Parathyroid adenoma (tissue), 2 donors: ENCODE measurements around the gene TAF11L10.
"Not testable (repeated sequence)": the region's sequence is repeated elsewhere in the genome, so short reads cannot be mapped to it uniquely, and the experiment has no call there.

Experiments used
- H2AFZ ChIP-seq: fragments of 300-600 bp; sonication (generic); one replicate; pipeline ENCODE4 v1.7.0; 2017; ENCODE audit warnings: antibody characterized with exemption, mild to moderate bottlenecking
- H3K27ac ChIP-seq: fragments of 300-600 bp; sonication (generic); one replicate; pipeline ENCODE4 v1.7.0; 2017
- H3K27me3 ChIP-seq: fragments of 300-600 bp; sonication (generic); one replicate; pipeline ENCODE4 v1.7.0; 2017; ENCODE audit warnings: low read length; ENCODE audit not compliant: control insufficient read depth, insufficient read depth
- H3K36me3 ChIP-seq: fragments of 300-600 bp; sonication (generic); one replicate; pipeline ENCODE4 v1.7.0; 2017; ENCODE audit warnings: low read length; ENCODE audit not compliant: control insufficient read depth, insufficient read depth
- H3K4me1 ChIP-seq: fragments of 300-600 bp; sonication (generic); one replicate; pipeline ENCODE4 v1.7.0; 2017; ENCODE audit warnings: control low read depth
- H3K4me2 ChIP-seq: fragments of 300-600 bp; sonication (generic); one replicate; pipeline ENCODE4 v1.7.0; 2017; ENCODE audit warnings: low read length
- H3K4me3 ChIP-seq: fragments of 300-600 bp; sonication (generic); one replicate; pipeline ENCODE4 v1.7.0; 2017; ENCODE audit warnings: low read depth, low read length
- H3K79me2 ChIP-seq: fragments of 300-600 bp; sonication (generic); one replicate; pipeline ENCODE4 v1.7.0; 2017; ENCODE audit warnings: control low read depth
- H3K9ac ChIP-seq: fragments of 300-600 bp; sonication (generic); one replicate; pipeline ENCODE4 v1.7.0; 2017; ENCODE audit warnings: mild to moderate bottlenecking
- H3K9me3 ChIP-seq: fragments of 300-600 bp; sonication (generic); one replicate; pipeline ENCODE4 v1.7.0; 2017; ENCODE audit warnings: low read length; ENCODE audit not compliant: control insufficient read depth
- TF ChIP-seq, protein P1 (sequence below): fragments of 300-600 bp; sonication (generic); IDR thresholded peaks from one replicate; pipeline ENCODE4 v1.7.0; 2017; ENCODE audit warnings: antibody characterized with exemption, mild to moderate bottlenecking
- donor health status: primary hyperparathyroidism.

TAF11L10 gene

DNA sequence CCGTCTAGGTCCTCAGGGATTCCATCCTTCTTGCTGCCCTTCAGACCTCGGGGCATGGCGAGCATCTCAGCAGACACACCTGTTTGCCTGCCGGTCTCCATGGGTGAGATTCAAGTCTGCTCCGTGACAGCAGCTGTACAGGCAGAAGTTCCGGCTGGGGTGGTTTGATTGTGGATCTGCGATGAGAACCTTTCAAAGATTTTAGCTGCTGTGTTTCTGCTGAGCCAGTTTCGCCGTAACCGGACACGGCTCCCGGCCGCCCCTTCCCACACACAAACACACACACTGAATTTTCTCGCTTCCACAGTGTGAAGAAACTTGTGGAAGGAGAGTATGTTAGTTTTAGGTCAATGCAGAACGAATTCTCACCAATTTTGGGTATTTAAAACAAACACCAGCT is at the start of gene TAF11L10:
TSS of gene TAF11L10 (minus strand) at position 101 of the 400 bp plus-strand sequence.
- not testable (repeated sequence) for H3K27me3 ChIP-seq

DNA sequence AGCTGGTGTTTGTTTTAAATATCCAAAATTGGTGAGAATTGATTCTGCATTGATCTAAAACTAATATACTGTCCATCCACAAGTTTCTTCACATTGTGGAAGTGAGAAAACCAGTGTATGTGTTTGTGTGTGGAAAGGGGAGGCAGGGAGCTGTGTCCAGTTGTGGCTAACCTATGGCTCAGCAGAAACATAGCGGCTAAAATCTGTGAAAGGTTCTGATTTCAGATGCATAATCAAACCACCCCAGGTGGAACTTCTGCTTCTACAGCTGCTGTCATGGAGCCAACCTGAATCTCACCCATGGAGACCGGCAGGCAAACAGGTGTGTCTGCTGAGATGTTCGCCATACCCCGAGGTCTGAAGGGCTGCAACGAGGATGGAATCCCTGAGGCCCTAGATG is 36.5 kb upstream of the TAF11L10 start, which contains the start of gene TAF11L14:
TSS of gene TAF11L14 (plus strand) at position 301 of the 400 bp plus-strand sequence.
- Histone ChIP-seq H3K27ac (no peak within 1 kb of the TSS), H3K27me3 (no peaks in the 10 kb centered on the region), H3K36me3 (no peaks in the 10 kb centered on the region), H2AFZ (no peak within 1 kb of the TSS), H3K4me3 (no peak within 1 kb of the TSS), H3K79me2 (no peaks in the 10 kb centered on the region), H3K9me3 (no peaks in the 10 kb centered on the region), H3K9ac (no peak within 1 kb of the TSS), H3K4me1 (no peaks in the 10 kb centered on the region), H3K4me2 (no peak within 1 kb of the TSS)
- TF ChIP-seq, protein P1, sequence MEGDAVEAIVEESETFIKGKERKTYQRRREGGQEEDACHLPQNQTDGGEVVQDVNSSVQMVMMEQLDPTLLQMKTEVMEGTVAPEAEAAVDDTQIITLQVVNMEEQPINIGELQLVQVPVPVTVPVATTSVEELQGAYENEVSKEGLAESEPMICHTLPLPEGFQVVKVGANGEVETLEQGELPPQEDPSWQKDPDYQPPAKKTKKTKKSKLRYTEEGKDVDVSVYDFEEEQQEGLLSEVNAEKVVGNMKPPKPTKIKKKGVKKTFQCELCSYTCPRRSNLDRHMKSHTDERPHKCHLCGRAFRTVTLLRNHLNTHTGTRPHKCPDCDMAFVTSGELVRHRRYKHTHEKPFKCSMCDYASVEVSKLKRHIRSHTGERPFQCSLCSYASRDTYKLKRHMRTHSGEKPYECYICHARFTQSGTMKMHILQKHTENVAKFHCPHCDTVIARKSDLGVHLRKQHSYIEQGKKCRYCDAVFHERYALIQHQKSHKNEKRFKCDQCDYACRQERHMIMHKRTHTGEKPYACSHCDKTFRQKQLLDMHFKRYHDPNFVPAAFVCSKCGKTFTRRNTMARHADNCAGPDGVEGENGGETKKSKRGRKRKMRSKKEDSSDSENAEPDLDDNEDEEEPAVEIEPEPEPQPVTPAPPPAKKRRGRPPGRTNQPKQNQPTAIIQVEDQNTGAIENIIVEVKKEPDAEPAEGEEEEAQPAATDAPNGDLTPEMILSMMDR, result no peak

More for the DNA sequence above, at the start of gene TAF11L10:
- not testable (repeated sequence) for H3K4me1 ChIP-seq, H3K4me2 ChIP-seq, H3K4me3 ChIP-seq, H3K9me3 ChIP-seq, H3K36me3 ChIP-seq, H3K79me2 ChIP-seq, H3K27ac ChIP-seq, H3K9ac ChIP-seq, H2AFZ ChIP-seq

DNA sequence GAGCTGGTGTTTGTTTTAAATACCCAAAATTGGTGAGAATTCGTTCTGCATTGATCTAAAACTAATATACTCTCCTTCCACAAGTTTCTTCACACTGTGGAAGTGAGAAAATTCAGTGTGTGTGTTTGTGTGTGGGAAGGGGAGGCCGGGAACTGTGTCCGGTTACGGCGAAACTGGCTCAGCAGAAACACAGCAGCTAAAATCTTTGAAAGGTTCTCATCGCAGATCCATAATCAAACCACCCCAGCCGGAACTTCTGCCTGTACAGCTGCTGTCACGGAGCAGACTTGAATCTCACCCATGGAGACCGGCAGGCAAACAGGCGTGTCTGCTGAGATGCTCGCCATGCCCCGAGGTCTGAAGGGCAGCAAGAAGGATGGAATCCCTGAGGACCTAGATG is 34.2 kb upstream of the TAF11L10 start, which contains the start of gene TAF11L13:
TSS of gene TAF11L13 (plus strand) at position 301 of the 400 bp plus-strand sequence.
- H3K4me3 ChIP-seq, H3K27me3 ChIP-seq, H3K9me3 ChIP-seq, H3K9ac ChIP-seq, H3K4me2 ChIP-seq, H3K27ac ChIP-seq, H3K79me2 ChIP-seq, H3K36me3 ChIP-seq, H3K4me1 ChIP-seq, H2AFZ ChIP-seq: not testable (repeated sequence)

DNA sequence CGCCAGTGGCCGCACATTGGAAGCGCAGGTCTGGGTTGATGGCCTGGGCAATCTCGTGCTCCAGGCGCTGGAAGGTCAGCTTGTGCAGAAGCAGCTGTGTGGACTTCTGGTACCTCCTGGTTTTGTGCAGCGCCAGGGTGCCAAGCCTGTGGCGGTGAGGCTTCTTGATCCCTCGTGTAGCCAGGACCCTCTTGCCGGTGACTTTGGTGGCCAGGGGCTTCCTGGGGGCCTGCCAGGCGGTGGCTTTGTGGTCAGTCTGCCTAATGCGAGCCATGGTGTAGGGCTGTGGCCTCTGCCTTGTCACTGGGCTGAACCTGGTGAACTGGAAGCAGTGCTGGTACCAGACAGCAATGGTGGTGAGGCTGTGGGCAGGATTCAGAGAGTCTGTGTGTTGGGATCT is 28.1 kb upstream of the TAF11L10 start:
- Histone ChIP-seq H3K36me3 (no peaks in the 10 kb centered on the region), H3K27me3 (no peaks in the 10 kb centered on the region), H3K4me2 (no peak overlapping the region), H3K9ac (no peak overlapping the region), H3K4me1 (no peaks in the 10 kb centered on the region), H3K27ac (no peak overlapping the region), H3K9me3 (no peaks in the 10 kb centered on the region), H3K79me2 (no peaks in the 10 kb centered on the region), H2AFZ (no peak overlapping the region), H3K4me3 (no peak overlapping the region)
- TF ChIP-seq, protein P1, result no peak

DNA sequence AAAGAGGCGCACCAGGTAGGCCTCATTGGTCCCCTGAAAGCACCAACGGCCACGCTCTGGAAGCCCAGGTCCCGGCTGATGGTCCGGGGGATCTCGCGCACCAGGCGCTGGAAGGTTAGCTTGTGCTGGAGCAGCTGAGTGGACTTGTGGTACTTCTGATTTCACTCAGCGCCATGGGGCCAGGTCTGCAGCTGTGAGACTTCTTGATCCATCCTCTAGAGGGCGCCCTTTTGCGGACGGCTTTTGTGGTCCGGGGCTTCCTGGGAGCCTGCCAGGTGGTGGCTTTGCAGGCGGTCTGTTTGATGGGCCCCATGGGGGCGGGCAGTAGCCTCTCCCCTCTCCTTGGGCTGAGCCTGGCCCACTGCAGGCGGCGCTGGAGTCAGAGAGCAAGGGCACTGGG is 23.0 kb upstream of the TAF11L10 start:
- no peak overlapping the region for H3K9ac ChIP-seq
- no peaks in the 10 kb centered on the region for H3K27me3 ChIP-seq
- H3K4me3 ChIP-seq, result no peak overlapping the region
- no peaks in the 10 kb centered on the region for H3K79me2 ChIP-seq
- no peak overlapping the region for H2AFZ ChIP-seq
- no peaks in the 10 kb centered on the region for H3K9me3 ChIP-seq
- TF ChIP-seq, protein P1, result no peak
- H3K36me3 ChIP-seq, result no peaks in the 10 kb centered on the region
- H3K4me2 ChIP-seq, result no peak overlapping the region
- no peaks in the 10 kb centered on the region for H3K4me1 ChIP-seq
- H3K27ac ChIP-seq, result no peak overlapping the region

DNA sequence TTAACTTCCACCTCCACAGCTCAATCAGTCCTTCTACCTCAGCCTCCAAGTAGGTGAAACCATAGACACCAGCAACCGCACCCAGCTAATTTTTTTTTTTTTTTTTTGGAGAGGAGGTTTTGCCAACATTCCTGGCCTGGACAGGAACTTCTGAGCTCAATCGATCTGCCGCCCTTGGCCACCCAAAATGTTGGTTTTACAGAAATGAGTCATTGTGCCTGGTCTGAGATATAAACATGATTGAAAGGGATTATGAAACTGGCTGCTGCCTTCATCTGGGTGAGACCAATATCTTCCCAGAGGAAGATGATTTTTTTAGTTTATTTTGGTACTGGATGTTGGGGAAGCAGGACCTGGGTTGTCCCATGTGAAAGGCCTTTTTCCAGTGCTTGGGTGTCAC is 21.7 kb upstream of the TAF11L10 start:
- H3K9me3 ChIP-seq, result no peaks in the 10 kb centered on the region
- H3K4me2 ChIP-seq, result no peak overlapping the region
- H3K36me3 ChIP-seq, result no peaks in the 10 kb centered on the region
- H3K4me1 ChIP-seq, result no peaks in the 10 kb centered on the region
- no peak overlapping the region for H2AFZ ChIP-seq
- no peak overlapping the region for H3K9ac ChIP-seq
- H3K79me2 ChIP-seq, result no peaks in the 10 kb centered on the region
- no peaks in the 10 kb centered on the region for H3K27me3 ChIP-seq
- no peak overlapping the region for H3K4me3 ChIP-seq
- H3K27ac ChIP-seq, result no peak overlapping the region
- TF ChIP-seq, protein P1, result no peak
